Neural cell (in vitro differentiated cells): Measurements from ENCODE around the gene ADARB2. TPM values are rescaled to one million over a fixed set of nuclear protein-coding genes. Genes with fewer than 3 reads are reported as not detected.

Experiments
- H2AFZ ChIP-seq: fragments of 200-600, 300-800 bp; sonication (generic), shearing (Covaris generic); 2 replicates; pipeline ENCODE4 v1.6.0; 2014; ENCODE audit warnings: low read depth, mild to moderate bottlenecking, antibody characterized with exemption, low read length, moderate library complexity
- H3F3A ChIP-seq: fragments of 200-600 bp; shearing (Covaris generic); 2 replicates; pipeline ENCODE4 v1.6.1; 2016; ENCODE audit warnings: mild to moderate bottlenecking, moderate library complexity, mixed read lengths, antibody characterized with exemption, low read length; ENCODE audit not compliant: insufficient read depth, poor library complexity, severe bottlenecking
- H3K27ac ChIP-seq: fragments of 200-600, 300-800 bp; sonication (generic), shearing (Covaris generic); 2 replicates; pipeline ENCODE4 v1.5.1; 2014; ENCODE audit warnings: mild to moderate bottlenecking, low read length, moderate library complexity
- H3K27me3 ChIP-seq: fragments of 300-800, 200-600 bp; sonication (generic), shearing (Covaris generic); 2 replicates; pipeline ENCODE4 v1.6.0; 2014; ENCODE audit warnings: mild to moderate bottlenecking, low read depth, low read length, moderate library complexity; ENCODE audit not compliant: insufficient read depth
- H3K36me3 ChIP-seq: fragments of 300-800, 200-600 bp; sonication (generic), shearing (Covaris generic); 2 replicates; pipeline ENCODE4 v1.5.1; 2014; ENCODE audit warnings: mild to moderate bottlenecking, antibody characterized with exemption, low read length, moderate library complexity; ENCODE audit not compliant: insufficient read depth
- H3K4me2 ChIP-seq: fragments of 300-800, 200-600 bp; sonication (generic), shearing (Covaris generic); 2 replicates; pipeline ENCODE4 v1.6.0; 2014; ENCODE audit warnings: mild to moderate bottlenecking, low read length
- H3K4me3 ChIP-seq: fragments of 300-800, 200-600 bp; sonication (generic), shearing (Covaris generic); 2 replicates; pipeline ENCODE4 v1.5.1; 2014; ENCODE audit warnings: mild to moderate bottlenecking, low read length, moderate library complexity
- H3K79me2 ChIP-seq: fragments of 200-600 bp; shearing (Covaris generic); replicated peaks from 2 replicates; pipeline ENCODE4 v1.6.0; 2014; ENCODE audit warnings: mild to moderate bottlenecking, low read length, moderate library complexity; ENCODE audit not compliant: insufficient read depth
- H3K9ac ChIP-seq: fragments of 300-800, 200-600 bp; sonication (generic), shearing (Covaris generic); 2 replicates; pipeline ENCODE4 v1.6.1; 2016; ENCODE audit warnings: mild to moderate bottlenecking, low read length, mixed read lengths
- H3K9me2 ChIP-seq: fragments of 200-600 bp; shearing (Covaris generic); 2 replicates; pipeline ENCODE4 v1.6.1; 2016; ENCODE audit warnings: mild to moderate bottlenecking, low read length, mixed read lengths; ENCODE audit not compliant: insufficient read depth
- H3K9me3 ChIP-seq: fragments of 200-600, 300-800 bp; sonication (generic), shearing (Covaris generic); 2 replicates; pipeline ENCODE4 v1.6.1; 2016; ENCODE audit warnings: mild to moderate bottlenecking, mixed run types, low read length, moderate library complexity, mixed read lengths
- H4K20me1 ChIP-seq: fragments of 200-600 bp; shearing (Covaris generic); 2 replicates; pipeline ENCODE4 v1.6.1; 2016; ENCODE audit warnings: mild to moderate bottlenecking, mixed run types; ENCODE audit not compliant: insufficient read depth
- EP300 ChIP-seq: fragments of 450-650 bp; conservative IDR thresholded peaks from 2 replicates; pipeline ENCODE4 v1.6.1; 2014; ENCODE audit warnings: antibody characterized with exemption, mild to moderate bottlenecking, moderate library complexity; ENCODE audit not compliant: poor library complexity, severe bottlenecking
- EZH2 ChIP-seq: fragments of 200-600, 300-800 bp; shearing (Covaris generic), sonication (generic); IDR thresholded peaks from 2 replicates; pipeline ENCODE4 v1.6.1; 2014; ENCODE audit warnings: antibody characterized with exemption, low read length, borderline replicate concordance, mild to moderate bottlenecking; ENCODE audit not compliant: insufficient read depth, poor library complexity, severe bottlenecking
- MXI1 ChIP-seq: fragments of 450-650 bp; conservative IDR thresholded peaks from 2 replicates; pipeline ENCODE4 v1.6.1; 2014; ENCODE audit warnings: antibody characterized with exemption, mild to moderate bottlenecking; ENCODE audit not compliant: poor library complexity, severe bottlenecking
- POLR2AphosphoS5 ChIP-seq: IDR thresholded peaks from 2 replicates; pipeline ENCODE4 v1.6.1; 2012
- RAD21 ChIP-seq: fragments of 450-650 bp; conservative IDR thresholded peaks from 2 replicates; pipeline ENCODE4 v1.6.1; 2014; ENCODE audit warnings: antibody characterized with exemption, mild to moderate bottlenecking, moderate library complexity
- SMC3 ChIP-seq: fragments of 450-650 bp; conservative IDR thresholded peaks from 2 replicates; pipeline ENCODE4 v1.6.1; 2014; ENCODE audit warnings: antibody characterized with exemption, mild to moderate bottlenecking, moderate library complexity; ENCODE audit not compliant: poor library complexity
- TAF1 ChIP-seq: IDR thresholded peaks from 2 replicates; pipeline ENCODE4 v1.6.1; 2012; ENCODE audit warnings: low read depth
- polyA plus RNA-seq: library from polyadenylated mRNA; depleted of rRNA; stranded (reverse); fragments of >200 nt; gene quantifications from 2 replicates; pipeline ENCODE4 v1.2.3, GENCODE V29; 2014
- TF ChIP-seq, protein P1 (sequence below): IDR thresholded peaks from 2 replicates; pipeline ENCODE4 v1.6.1; 2012; ENCODE audit warnings: borderline replicate concordance
- TF ChIP-seq, protein P2 (sequence below): fragments of 450-650 bp; IDR thresholded peaks from 2 replicates; pipeline ENCODE4 v1.5.1; 2014; ENCODE audit warnings: antibody characterized with exemption, mild to moderate bottlenecking, moderate library complexity; ENCODE audit not compliant: poor library complexity, severe bottlenecking

ADARB2 gene
- polyA plus RNA-seq, 1 donor from 2014 or later: 3.6 TPM

DNA sequence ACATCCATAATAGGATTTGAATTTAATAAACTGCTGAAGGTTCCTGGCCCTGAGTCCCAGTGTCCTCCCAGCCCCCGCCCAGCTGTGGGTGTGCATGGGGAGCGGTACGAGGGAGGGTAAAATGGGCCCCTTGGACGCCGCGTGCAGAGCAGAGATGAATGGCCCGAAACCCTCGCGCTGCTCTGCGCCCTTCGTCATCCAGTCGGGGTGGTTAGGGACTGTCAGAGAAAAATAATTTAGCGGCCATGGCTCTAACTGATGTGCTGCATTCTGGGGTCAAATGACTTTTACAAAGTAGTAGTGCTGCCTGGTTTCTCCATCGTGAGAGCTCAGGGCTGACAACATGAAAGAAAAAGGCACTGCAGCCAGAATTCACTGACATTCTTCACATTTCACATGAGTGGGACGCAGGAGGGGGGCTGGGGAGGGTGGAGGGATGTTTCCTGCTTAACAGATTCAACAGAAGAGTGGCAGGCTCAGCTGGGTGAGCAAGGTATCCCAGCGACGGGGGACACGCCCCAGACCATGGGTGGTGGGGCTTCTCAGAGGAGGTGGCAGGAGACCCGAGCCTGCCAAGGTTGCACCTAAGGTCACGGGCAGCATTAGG lies 376.7 kb downstream of the ADARB2 start:
- no peak overlapping the region for H2AFZ ChIP-seq
- H3K4me3 ChIP-seq: no peak overlapping the region
- no peaks in the 10 kb centered on the region for H3K9me2 ChIP-seq
- no peaks in the 10 kb centered on the region for H3K9me3 ChIP-seq
- no peak overlapping the region for H3K27ac ChIP-seq
- no peak overlapping the region for H3K4me2 ChIP-seq
- no peak overlapping the region for H3K9ac ChIP-seq
- no peaks in the 10 kb centered on the region for H3K36me3 ChIP-seq
- no peaks in the 10 kb centered on the region for H3F3A ChIP-seq
- no peaks in the 10 kb centered on the region for H3K79me2 ChIP-seq
- no peaks in the 10 kb centered on the region for H4K20me1 ChIP-seq
- TF ChIP-seq, protein P1, sequence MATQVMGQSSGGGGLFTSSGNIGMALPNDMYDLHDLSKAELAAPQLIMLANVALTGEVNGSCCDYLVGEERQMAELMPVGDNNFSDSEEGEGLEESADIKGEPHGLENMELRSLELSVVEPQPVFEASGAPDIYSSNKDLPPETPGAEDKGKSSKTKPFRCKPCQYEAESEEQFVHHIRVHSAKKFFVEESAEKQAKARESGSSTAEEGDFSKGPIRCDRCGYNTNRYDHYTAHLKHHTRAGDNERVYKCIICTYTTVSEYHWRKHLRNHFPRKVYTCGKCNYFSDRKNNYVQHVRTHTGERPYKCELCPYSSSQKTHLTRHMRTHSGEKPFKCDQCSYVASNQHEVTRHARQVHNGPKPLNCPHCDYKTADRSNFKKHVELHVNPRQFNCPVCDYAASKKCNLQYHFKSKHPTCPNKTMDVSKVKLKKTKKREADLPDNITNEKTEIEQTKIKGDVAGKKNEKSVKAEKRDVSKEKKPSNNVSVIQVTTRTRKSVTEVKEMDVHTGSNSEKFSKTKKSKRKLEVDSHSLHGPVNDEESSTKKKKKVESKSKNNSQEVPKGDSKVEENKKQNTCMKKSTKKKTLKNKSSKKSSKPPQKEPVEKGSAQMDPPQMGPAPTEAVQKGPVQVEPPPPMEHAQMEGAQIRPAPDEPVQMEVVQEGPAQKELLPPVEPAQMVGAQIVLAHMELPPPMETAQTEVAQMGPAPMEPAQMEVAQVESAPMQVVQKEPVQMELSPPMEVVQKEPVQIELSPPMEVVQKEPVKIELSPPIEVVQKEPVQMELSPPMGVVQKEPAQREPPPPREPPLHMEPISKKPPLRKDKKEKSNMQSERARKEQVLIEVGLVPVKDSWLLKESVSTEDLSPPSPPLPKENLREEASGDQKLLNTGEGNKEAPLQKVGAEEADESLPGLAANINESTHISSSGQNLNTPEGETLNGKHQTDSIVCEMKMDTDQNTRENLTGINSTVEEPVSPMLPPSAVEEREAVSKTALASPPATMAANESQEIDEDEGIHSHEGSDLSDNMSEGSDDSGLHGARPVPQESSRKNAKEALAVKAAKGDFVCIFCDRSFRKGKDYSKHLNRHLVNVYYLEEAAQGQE: no peak
- no peak for TF ChIP-seq EZH2
- TF ChIP-seq, protein P2, sequence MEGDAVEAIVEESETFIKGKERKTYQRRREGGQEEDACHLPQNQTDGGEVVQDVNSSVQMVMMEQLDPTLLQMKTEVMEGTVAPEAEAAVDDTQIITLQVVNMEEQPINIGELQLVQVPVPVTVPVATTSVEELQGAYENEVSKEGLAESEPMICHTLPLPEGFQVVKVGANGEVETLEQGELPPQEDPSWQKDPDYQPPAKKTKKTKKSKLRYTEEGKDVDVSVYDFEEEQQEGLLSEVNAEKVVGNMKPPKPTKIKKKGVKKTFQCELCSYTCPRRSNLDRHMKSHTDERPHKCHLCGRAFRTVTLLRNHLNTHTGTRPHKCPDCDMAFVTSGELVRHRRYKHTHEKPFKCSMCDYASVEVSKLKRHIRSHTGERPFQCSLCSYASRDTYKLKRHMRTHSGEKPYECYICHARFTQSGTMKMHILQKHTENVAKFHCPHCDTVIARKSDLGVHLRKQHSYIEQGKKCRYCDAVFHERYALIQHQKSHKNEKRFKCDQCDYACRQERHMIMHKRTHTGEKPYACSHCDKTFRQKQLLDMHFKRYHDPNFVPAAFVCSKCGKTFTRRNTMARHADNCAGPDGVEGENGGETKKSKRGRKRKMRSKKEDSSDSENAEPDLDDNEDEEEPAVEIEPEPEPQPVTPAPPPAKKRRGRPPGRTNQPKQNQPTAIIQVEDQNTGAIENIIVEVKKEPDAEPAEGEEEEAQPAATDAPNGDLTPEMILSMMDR: no peak
- no peak for TF ChIP-seq TAF1
- TF ChIP-seq RAD21: no peak
- TF ChIP-seq EP300: no peak
- TF ChIP-seq POLR2AphosphoS5: no peak
- no peak for TF ChIP-seq SMC3
- no peak for TF ChIP-seq MXI1
- no peaks in the 10 kb centered on the region for H3K27me3 ChIP-seq

DNA sequence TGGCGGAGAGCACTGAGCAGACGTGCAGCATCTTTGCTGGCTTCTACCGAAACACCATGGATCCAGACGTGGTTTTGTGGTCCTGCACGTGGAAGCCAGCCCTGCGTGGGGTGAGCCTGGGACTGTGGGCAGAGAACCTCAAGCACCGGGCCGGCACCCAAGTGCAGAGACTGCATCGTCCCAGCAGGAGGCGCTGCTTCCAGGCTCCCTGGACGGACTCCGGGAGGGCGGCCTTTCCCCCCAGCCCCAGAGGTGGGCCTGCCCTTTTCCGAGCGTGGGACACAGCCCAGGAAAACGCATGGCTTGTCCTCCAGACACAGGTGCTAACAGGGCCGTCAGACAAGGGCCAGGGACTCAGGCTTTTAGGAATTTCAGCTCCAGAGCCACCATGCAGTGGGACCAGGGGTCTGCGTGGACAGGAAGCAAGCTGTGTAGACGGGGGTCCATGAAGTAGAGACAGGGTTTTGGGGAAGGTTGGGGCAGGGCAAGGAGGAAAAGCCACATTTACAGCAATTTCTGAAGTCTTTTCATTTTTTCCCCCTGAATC lies 377.2 kb downstream of the ADARB2 start:
- Histone ChIP-seq H3F3A (no peaks in the 10 kb centered on the region), H3K79me2 (no peaks in the 10 kb centered on the region), H3K9me3 (no peaks in the 10 kb centered on the region), H3K4me2 (no peak overlapping the region), H3K36me3 (no peaks in the 10 kb centered on the region), H3K27ac (no peak overlapping the region), H3K27me3 (no peaks in the 10 kb centered on the region), H3K9me2 (no peaks in the 10 kb centered on the region), H3K4me3 (no peak overlapping the region), H2AFZ (no peak overlapping the region), H3K9ac (no peak overlapping the region), H4K20me1 (no peaks in the 10 kb centered on the region)
- no peak for TF ChIP-seq TAF1
- TF ChIP-seq, protein P2: peak; percentile 14
